Endothelial cell of umbilical vein (primary cell): ENCODE measurements around the gene TSPAN14. TPM values are rescaled to one million over a fixed set of nuclear protein-coding genes. Genes with fewer than 3 reads are reported as not detected.

Experiments used
- BruUV-seq: library from RNA; stranded (reverse); fragments of 400-500 nt; replicated peaks from 2 replicates; lab custom pipeline; 2021; lab: Mats Ljungman, UMichigan
- CTCF ChIA-PET: fragments of 300-600, 350-600 bp; sonication (Branson Sonifier 250); formaldehyde crosslinking; loops from one replicate; lab custom pipeline; 2021; ENCODE audit warnings: antibody characterized with exemption, inconsistent platforms; lab: Charles Lee
- POLR2A ChIA-PET: fragments of 300-600, 350-600 bp; sonication (Branson Sonifier 250); formaldehyde crosslinking; loops from one replicate; lab custom pipeline; 2021; ENCODE audit warnings: antibody characterized with exemption, inconsistent platforms; lab: Charles Lee
- DNase-seq: peaks from one replicate; pipeline ENCODE4 v3.0.0-alpha.2; 2011; ENCODE audit warnings: low read depth, low spot score
- FAIRE-seq: peaks from 2 replicates; lab custom pipeline; 2011; peaks lifted over from hg19 to GRCh38; lab: Jason Lieb, UNC
- H2AFZ ChIP-seq: 2 replicates; pipeline ENCODE4 v1.6.0; 2012; ENCODE audit warnings: low read depth, low read length, control low read depth, inconsistent platforms
- H3K27ac ChIP-seq: 2 replicates; pipeline ENCODE4 v1.5.1; 2011; ENCODE audit warnings: low read depth, mild to moderate bottlenecking, control low read depth, low read length, moderate library complexity; ENCODE audit not compliant: insufficient read depth
- H3K27me3 ChIP-seq, 2 experiments: 2 replicates each; pipeline versions ENCODE4 v1.6.0 to v1.6.1; 2011; ENCODE audit warnings: low read length in 2 of 2, mixed read lengths in 1 of 2; ENCODE audit not compliant: control insufficient read depth in 2 of 2, insufficient read depth in 2 of 2
- H3K36me3 ChIP-seq, 2 experiments: 2 replicates in 1 of 2; 3 replicates in 1 of 2; pipeline ENCODE4 v1.5.1; 2011; ENCODE audit warnings: low read length in 2 of 2, mild to moderate bottlenecking in 1 of 2, moderate library complexity in 1 of 2; ENCODE audit not compliant: control insufficient read depth in 2 of 2, insufficient read depth in 2 of 2; ENCODE audit errors: extremely low read depth in 1 of 2
- H3K4me1 ChIP-seq: 3 replicates; pipeline ENCODE4 v1.5.1; 2011; ENCODE audit warnings: mild to moderate bottlenecking, low read length; ENCODE audit not compliant: control insufficient read depth, insufficient read depth; ENCODE audit errors: extremely low read depth
- H3K4me2 ChIP-seq: 2 replicates; pipeline ENCODE4 v1.6.1; 2011; ENCODE audit warnings: low read length, control low read depth, mixed read lengths; ENCODE audit not compliant: insufficient read depth
- H3K4me3 ChIP-seq, 3 experiments: fragments of 200-600 bp in 1 of 3; sonication (generic), shearing (Covaris generic) in 1 of 3; replicated peaks in 1 of 3; 2 replicates each; pipeline ENCODE4 v1.5.1; 2011 to 2016; ENCODE audit warnings: control low read depth in 3 of 3, low read length in 3 of 3, mild to moderate bottlenecking in 2 of 3, inconsistent platforms in 1 of 3, low read depth in 1 of 3, moderate library complexity in 1 of 3; ENCODE audit not compliant: insufficient read depth in 1 of 3
- H3K79me2 ChIP-seq: 2 replicates; pipeline ENCODE4 v1.6.0; 2012; ENCODE audit warnings: low read length, inconsistent platforms; ENCODE audit not compliant: control insufficient read depth, insufficient read depth
- H3K9ac ChIP-seq: replicated peaks from 2 replicates; pipeline ENCODE3; 2011; ENCODE audit warnings: low read length, control low read depth; ENCODE audit not compliant: insufficient read depth; ENCODE audit errors: extremely low read depth
- H3K9me1 ChIP-seq: replicated peaks from 3 replicates; pipeline ENCODE4 v1.6.0; 2011; ENCODE audit warnings: mild to moderate bottlenecking, low read length; ENCODE audit not compliant: control insufficient read depth, insufficient read depth; ENCODE audit errors: extremely low read depth
- H3K9me3 ChIP-seq: replicated peaks from 2 replicates; pipeline ENCODE4 v1.5.1; 2012; ENCODE audit warnings: low read length, inconsistent platforms; ENCODE audit not compliant: control insufficient read depth, insufficient read depth
- H4K20me1 ChIP-seq: replicated peaks from 2 replicates; pipeline ENCODE3; 2011; ENCODE audit warnings: mild to moderate bottlenecking, low read length; ENCODE audit not compliant: control insufficient read depth, insufficient read depth; ENCODE audit errors: extremely low read depth
- CTCF ChIP-seq, 2 donors: IDR thresholded peaks; 1 replicate in 1 of 2; 2 replicates in 1 of 2; pipeline ENCODE4 v1.5.1; 2011; ENCODE audit warnings: low read length in 2 of 2, mild to moderate bottlenecking in 2 of 2, moderate library complexity in 2 of 2, control low read depth in 1 of 2, inconsistent platforms in 1 of 2, low read depth in 1 of 2; ENCODE audit not compliant: insufficient read depth in 1 of 2; ENCODE audit errors: extremely low read depth in 1 of 2
- EZH2 ChIP-seq: IDR thresholded peaks from 2 replicates; pipeline ENCODE4 v1.6.1; 2012; ENCODE audit warnings: borderline replicate concordance, low read depth, mild to moderate bottlenecking, moderate library complexity, low read length, inconsistent platforms; ENCODE audit not compliant: severe bottlenecking
- FOS ChIP-seq: IDR thresholded peaks from 2 replicates; pipeline ENCODE4 v1.6.1; 2011; ENCODE audit warnings: mild to moderate bottlenecking, low read length, moderate library complexity, borderline replicate concordance; ENCODE audit not compliant: insufficient read depth
- GATA2 ChIP-seq: IDR thresholded peaks from 2 replicates; pipeline ENCODE4 v1.7.0; 2011; ENCODE audit warnings: low read depth, mild to moderate bottlenecking, moderate library complexity, mixed read lengths, low read length; ENCODE audit not compliant: insufficient read length, insufficient read depth
- JUN ChIP-seq: IDR thresholded peaks from 2 replicates; pipeline ENCODE4 v1.6.1; 2011; ENCODE audit warnings: borderline replicate concordance, low read depth; ENCODE audit not compliant: insufficient read length, insufficient read depth
- MAX ChIP-seq: IDR thresholded peaks from 2 replicates; pipeline ENCODE4 v1.6.1; 2011; ENCODE audit not compliant: insufficient read depth, insufficient read length
- MYC ChIP-seq: IDR thresholded peaks from one replicate; pipeline ENCODE4 v1.6.1; 2011; ENCODE audit warnings: mild to moderate bottlenecking, low read depth, low read length
- POLR2A ChIP-seq: IDR thresholded peaks from 2 replicates; pipeline ENCODE4 v1.6.1; 2012; ENCODE audit warnings: low read depth, mild to moderate bottlenecking, control low read depth, low read length
- POLR2AphosphoS5 ChIP-seq: IDR thresholded peaks from 2 replicates; pipeline ENCODE4 v1.6.1; 2012; ENCODE audit warnings: low read depth, mild to moderate bottlenecking, control low read depth, low read length, moderate library complexity; ENCODE audit not compliant: insufficient read depth
- dilution Hi-C: fragments of 300-500 bp; cut with MboI; formaldehyde crosslinking; loops from one replicate; pipeline ENCODE4 v1.15.0; 2019; ENCODE audit warnings: low sequenced_read_pairs; ENCODE audit not compliant: extremely low pct_ligation_motif_present
- intact Hi-C: fragments of 100-400 bp; cut with micrococcal nuclease; formaldehyde crosslinking; loops from one replicate; pipeline ENCODE4 v1.10.0; 2022
- polyA plus RNA-seq, 4 experiments: library from polyadenylated mRNA; depleted of rRNA in 3 of 4; stranded (reverse) in 3 of 4; unstranded in 1 of 4; fragments of >200 nt; gene quantifications; 2 replicates each; pipeline versions ENCODE4 v1.2.1 to v1.2.3, GENCODE V29; 2011 to 2012; ENCODE audit warnings: missing spikeins in 1 of 4
- total RNA-seq: library from RNA; stranded (reverse); gene quantifications from 2 replicates; pipeline ENCODE4 v1.2.3, GENCODE V29; 2021

TSPAN14 gene
- total and polyA plus RNA-seq, 2 donors (not counting 3 experiments of a cell fraction or from before 2014, with no cell fraction given): 210 to 242 TPM

- H3K27ac ChIP-seq: no peak overlapping the region
- H3K9me3 ChIP-seq: no peaks in the 10 kb centered on the region
- no peak overlapping the region for H3K9ac ChIP-seq
- no peaks in the 10 kb centered on the region for H3K9me1 ChIP-seq
- CTCF ChIA-PET: no interaction called here
- dilution Hi-C loops (no loop called here), intact Hi-C loops (no loop called here)
- TF ChIP-seq POLR2A (no peak), GATA2 (no peak), EZH2 (no peak), JUN (no peak)
- no peak for FAIRE-seq
- BruUV-seq: no TSS peak
- DNase-seq: no peak
- no peaks in the 10 kb centered on the region for H3K79me2 ChIP-seq
- H3K4me2 ChIP-seq: no peak overlapping the region
- no peaks in the 10 kb centered on the region for H4K20me1 ChIP-seq
- H3K4me1 ChIP-seq: no peaks in the 10 kb centered on the region
- peaks cover 0 to 2% of the 10 kb centered on the region in 2 experiments for H3K36me3 ChIP-seq
- H2AFZ ChIP-seq: no peak overlapping the region
- H3K4me3 ChIP-seq: no peak overlapping the region
- POLR2A ChIA-PET: no interaction called here
- no peaks in the 10 kb centered on the region for H3K27me3 ChIP-seq
Measured at GRCh38 chr10:80526218-80526617, 72.1 kb downstream of the TSPAN14 start.

- ChIA-PET POLR2A (no interaction called here), CTCF (no interaction called here)
- H3K79me2 ChIP-seq: no peaks in the 10 kb centered on the region
- FAIRE-seq (no peak), DNase-seq (no peak)
- H3K4me2 ChIP-seq: no peak overlapping the region
- no peak overlapping the region for H3K9ac ChIP-seq
- no peak overlapping the region for H3K4me3 ChIP-seq
- no peaks in the 10 kb centered on the region for H3K9me1 ChIP-seq
- H3K27ac ChIP-seq: no peak overlapping the region
- TF ChIP-seq EZH2 (no peak), MYC (no peak), POLR2AphosphoS5 (no peak), GATA2 (no peak), MAX (no peak), CTCF (IDR thresholded peaks at IDR 0.05; ENCODE audit: extremely low read depth in 1 of 2, insufficient read depth in 1 of 2, low read depth in 1 of 2, low read length in 2 of 2) (no peak), POLR2A (no peak), FOS (no peak), JUN (no peak)
- no peaks in the 10 kb centered on the region for H3K36me3 ChIP-seq
- no peaks in the 10 kb centered on the region for H3K9me3 ChIP-seq
- H2AFZ ChIP-seq: no peak overlapping the region
- H3K27me3 ChIP-seq: no peaks in the 10 kb centered on the region
- H4K20me1 ChIP-seq: no peaks in the 10 kb centered on the region
- BruUV-seq: no TSS peak
- intact Hi-C loops: no loop called here
- no peaks in the 10 kb centered on the region for H3K4me1 ChIP-seq
- dilution Hi-C loops: no loop called here
Measured at GRCh38 chr10:80526742-80527141, 72.6 kb downstream of the TSPAN14 start.
